ENCODE results near the gene DMBX1. TPM values are rescaled to one million over a fixed set of nuclear protein-coding genes. Genes with fewer than 3 reads are reported as not detected.

The DMBX1 gene
- total RNA-seq, 1 donor from 2014 or later, result not detected

GRCh38 chr1:46466477-46467182, 23.0 kb upstream of the DMBX1 start:
- no peak for DNase-seq (ENCODE audit: low spot score)
- TF ChIP-seq, protein P1, sequence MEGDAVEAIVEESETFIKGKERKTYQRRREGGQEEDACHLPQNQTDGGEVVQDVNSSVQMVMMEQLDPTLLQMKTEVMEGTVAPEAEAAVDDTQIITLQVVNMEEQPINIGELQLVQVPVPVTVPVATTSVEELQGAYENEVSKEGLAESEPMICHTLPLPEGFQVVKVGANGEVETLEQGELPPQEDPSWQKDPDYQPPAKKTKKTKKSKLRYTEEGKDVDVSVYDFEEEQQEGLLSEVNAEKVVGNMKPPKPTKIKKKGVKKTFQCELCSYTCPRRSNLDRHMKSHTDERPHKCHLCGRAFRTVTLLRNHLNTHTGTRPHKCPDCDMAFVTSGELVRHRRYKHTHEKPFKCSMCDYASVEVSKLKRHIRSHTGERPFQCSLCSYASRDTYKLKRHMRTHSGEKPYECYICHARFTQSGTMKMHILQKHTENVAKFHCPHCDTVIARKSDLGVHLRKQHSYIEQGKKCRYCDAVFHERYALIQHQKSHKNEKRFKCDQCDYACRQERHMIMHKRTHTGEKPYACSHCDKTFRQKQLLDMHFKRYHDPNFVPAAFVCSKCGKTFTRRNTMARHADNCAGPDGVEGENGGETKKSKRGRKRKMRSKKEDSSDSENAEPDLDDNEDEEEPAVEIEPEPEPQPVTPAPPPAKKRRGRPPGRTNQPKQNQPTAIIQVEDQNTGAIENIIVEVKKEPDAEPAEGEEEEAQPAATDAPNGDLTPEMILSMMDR (IDR thresholded peaks at IDR 0.05), result peak; percentile 20
- peaks cover 10% of the 10 kb centered on the region for H3K4me1 Mint-ChIP-seq (ENCODE audit: low read depth)

GRCh38 chr1:46467183-46467504, 22.5 kb upstream of the DMBX1 start:
- H3K4me1 Mint-ChIP-seq (ENCODE audit: low read depth), result peaks cover 10% of the 10 kb centered on the region
- no peaks in the 10 kb centered on the region for H3K9me3 Mint-ChIP-seq (ENCODE audit: low read depth)
- H3K27me3 Mint-ChIP-seq (ENCODE audit: low read depth), result peaks cover 33% of the 10 kb centered on the region
- peaks cover 4% of the 10 kb centered on the region for H3K36me3 Mint-ChIP-seq (ENCODE audit: low read depth)
- TF ChIP-seq, protein P1 (IDR thresholded peaks at IDR 0.05), result no peak
- H3K27ac Mint-ChIP-seq (ENCODE audit: unreplicated experiment), result no peak overlapping the region
- no peak for DNase-seq (ENCODE audit: low spot score)
- peak overlapping the region; percentile 72 for H3K4me3 Mint-ChIP-seq (ENCODE audit: unreplicated experiment)

More at GRCh38 chr1:46466477-46467182, 23.0 kb upstream of the DMBX1 start:
- H3K27ac Mint-ChIP-seq (ENCODE audit: unreplicated experiment), result no peak overlapping the region
- H3K9me3 Mint-ChIP-seq (ENCODE audit: low read depth), result no peaks in the 10 kb centered on the region
- H3K36me3 Mint-ChIP-seq (ENCODE audit: low read depth), result peaks cover 5% of the 10 kb centered on the region
- H3K4me3 Mint-ChIP-seq (ENCODE audit: unreplicated experiment), result peak overlapping the region; percentile 72
- H3K27me3 Mint-ChIP-seq (ENCODE audit: low read depth), result peaks cover 35% of the 10 kb centered on the region

GRCh38 chr1:46469881-46470280, 19.8 kb upstream of the DMBX1 start:
- no peak for DNase-seq (ENCODE audit: low spot score)
- Mint-ChIP-seq H3K4me3 (ENCODE audit: unreplicated experiment) (no peak overlapping the region), H3K4me1 (ENCODE audit: low read depth) (peaks cover 10% of the 10 kb centered on the region), H3K27ac (ENCODE audit: unreplicated experiment) (no peak overlapping the region), H3K36me3 (ENCODE audit: low read depth) (peaks cover 2% of the 10 kb centered on the region), H3K27me3 (ENCODE audit: low read depth) (peaks cover 26% of the 10 kb centered on the region), H3K9me3 (ENCODE audit: low read depth) (no peaks in the 10 kb centered on the region)
- TF ChIP-seq, protein P1 (IDR thresholded peaks at IDR 0.05), result no peak

DNA sequence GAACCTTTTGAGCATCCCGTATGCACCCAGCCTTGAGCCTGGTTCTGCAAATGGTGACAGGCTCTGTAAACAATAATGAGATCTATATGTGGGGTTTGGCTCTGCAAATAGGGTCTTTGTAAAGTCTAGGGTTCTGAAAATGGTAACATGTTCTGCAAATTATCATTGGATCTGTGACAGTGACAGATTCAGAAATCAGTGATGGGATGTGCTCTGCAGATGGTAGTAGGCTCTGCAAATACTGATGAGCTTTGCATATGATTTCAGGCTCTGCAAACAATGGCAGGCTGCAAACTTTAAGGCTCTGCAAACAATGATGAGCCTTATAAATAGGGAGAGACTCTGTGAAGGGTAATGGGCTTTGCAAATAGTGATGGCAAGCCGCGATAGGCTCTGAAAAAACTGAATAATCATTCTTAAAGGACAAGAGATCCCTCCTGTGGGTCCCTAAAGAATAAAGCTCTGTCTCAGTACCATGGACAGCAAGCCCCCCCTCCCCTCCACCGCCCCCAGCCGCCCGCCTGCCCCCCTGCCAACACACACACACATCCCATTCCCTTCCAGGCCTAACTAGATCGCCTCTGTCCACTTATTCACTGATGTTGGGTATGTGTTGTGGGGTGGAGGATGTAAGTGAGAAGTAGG, 17.7 kb upstream of the DMBX1 start:
- Mint-ChIP-seq H3K4me1 (ENCODE audit: low read depth) (peaks cover 4% of the 10 kb centered on the region), H3K27me3 (ENCODE audit: low read depth) (peaks cover 26% of the 10 kb centered on the region), H3K9me3 (ENCODE audit: low read depth) (no peaks in the 10 kb centered on the region), H3K36me3 (ENCODE audit: low read depth) (peaks cover 2% of the 10 kb centered on the region), H3K4me3 (ENCODE audit: unreplicated experiment) (no peak overlapping the region), H3K27ac (ENCODE audit: unreplicated experiment) (no peak overlapping the region)
- TF ChIP-seq, protein P1 (IDR thresholded peaks at IDR 0.05), result no peak
- DNase-seq (ENCODE audit: low spot score), result no peak

DNA sequence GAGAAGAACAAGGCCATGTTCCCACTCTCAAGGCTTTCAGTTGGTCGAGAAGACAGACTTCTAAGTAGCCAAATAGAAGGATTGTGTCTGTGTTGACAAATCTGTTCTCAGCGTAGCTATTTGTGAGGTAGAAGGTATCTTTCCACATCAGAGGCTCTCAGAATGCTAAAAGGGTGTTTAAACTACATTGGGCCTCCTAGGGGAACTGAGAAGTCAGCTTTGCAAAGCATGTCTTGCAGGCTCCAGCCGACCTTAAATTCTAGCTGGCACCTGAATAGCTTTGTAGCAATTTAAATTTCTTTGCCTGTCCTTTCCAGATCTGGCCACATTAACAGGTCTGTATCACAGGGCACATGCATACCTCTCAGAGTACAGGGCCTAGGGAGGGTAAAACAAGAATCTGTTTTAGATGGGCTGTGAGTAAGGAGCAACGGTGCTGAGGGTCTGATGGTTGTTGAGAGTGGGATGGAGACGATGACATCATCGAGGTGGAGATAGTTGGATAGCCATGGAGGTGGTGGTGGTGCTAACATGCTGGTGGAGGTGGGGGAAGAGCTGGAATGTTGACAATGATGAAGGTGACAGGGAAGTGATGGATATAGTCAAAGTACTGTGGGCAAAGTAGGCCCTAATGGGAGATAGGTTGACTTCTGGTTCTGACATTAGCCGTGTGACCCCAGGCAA, 17.0 kb upstream of the DMBX1 start:
- Mint-ChIP-seq H3K4me3 (ENCODE audit: unreplicated experiment) (no peak overlapping the region), H3K27ac (ENCODE audit: unreplicated experiment) (no peak overlapping the region), H3K36me3 (ENCODE audit: low read depth) (peaks cover 2% of the 10 kb centered on the region), H3K9me3 (ENCODE audit: low read depth) (no peaks in the 10 kb centered on the region), H3K4me1 (ENCODE audit: low read depth) (no peaks in the 10 kb centered on the region), H3K27me3 (ENCODE audit: low read depth) (peaks cover 26% of the 10 kb centered on the region)
- TF ChIP-seq, protein P1 (IDR thresholded peaks at IDR 0.05), result no peak
- DNase-seq (ENCODE audit: low spot score), result no peak

Data from chondrocyte (in vitro differentiated cells).